Gastrocnemius medialis (tissue), 4 donors: Measurements from ENCODE around the gene PLGRKT. TPM values are rescaled to one million over a fixed set of nuclear protein-coding genes. Genes with fewer than 3 reads are reported as not detected.

Source experiments
- ATAC-seq, 2 donors: fragments of 150-250 bp; one replicate each; pipeline ENCODE4 v1.9.1; 2016
- DNase-seq, 2 donors: peaks; one replicate each; pipeline ENCODE4 v3.0.0-alpha.2; 2019
- H3K27ac ChIP-seq, 4 donors: fragments of 200-600 bp; sonication (generic); 1 replicate in 1 of 4; 2 replicates in 3 of 4; pipeline ENCODE4 v1.5.1; 2016 to 2018; ENCODE audit warnings: mild to moderate bottlenecking in 2 of 4, moderate library complexity in 1 of 4
- H3K27me3 ChIP-seq, 3 donors: fragments of 200-600 bp; sonication (generic) in 2 of 3; 1 replicate in 1 of 3; 2 replicates in 2 of 3; pipeline versions ENCODE4 v1.5.1 to v1.6.0; 2016 to 2019; ENCODE audit warnings: mild to moderate bottlenecking in 1 of 3, moderate library complexity in 1 of 3
- H3K36me3 ChIP-seq, 2 donors: fragments of 200-600 bp; sonication (generic) in 1 of 2; one replicate each; pipeline ENCODE4 v1.5.1; 2017 to 2018
- H3K4me1 ChIP-seq, 2 donors: fragments of 200-600 bp; sonication (generic) in 1 of 2; one replicate each; pipeline ENCODE4 v1.5.1; 2016 to 2017; ENCODE audit warnings: mild to moderate bottlenecking in 2 of 2
- H3K4me3 ChIP-seq, 4 donors: fragments of 200-600 bp; sonication (generic) in 3 of 4; 1 replicate in 1 of 4; 2 replicates in 3 of 4; pipeline ENCODE4 v1.5.1; 2016 to 2019; ENCODE audit warnings: mild to moderate bottlenecking in 2 of 4
- H3K9me3 ChIP-seq, 3 donors: fragments of 200-600 bp; sonication (generic) in 2 of 3; 1 replicate in 1 of 3; 2 replicates in 2 of 3; pipeline ENCODE4 v1.5.1; 2016 to 2019
- POLR2A ChIP-seq, 2 donors: fragments of 450-650 bp; IDR thresholded peaks; one replicate each; pipeline ENCODE4 v1.6.1; 2017; ENCODE audit warnings: antibody characterized with exemption in 2 of 2, mild to moderate bottlenecking in 2 of 2, moderate library complexity in 2 of 2
- in situ Hi-C, 4 donors: fragments of 200-750 bp; cut with MboI; loops; one replicate each; pipeline versions ENCODE4 v1.15.0 to v1.8.0; 2017; ENCODE audit warnings: low sequenced_read_pairs in 4 of 4
- intact Hi-C: fragments of 100-400 bp; cut with DNase I; formaldehyde crosslinking; loops from one replicate; pipeline ENCODE4 v1.15.1; 2023; ENCODE audit warnings: low total_unique reads
- total RNA-seq, 4 donors: library from RNA; depleted of rRNA; stranded (reverse); fragments of >200 nt; gene quantifications; one replicate each; pipeline versions ENCODE4 v1.1.0 to v1.2.3, GENCODE V29; 2016
- TF ChIP-seq, protein P1 (sequence below), 5 experiments: fragments of 450-650 bp in 3 of 5; fragments of 200-600 bp in 2 of 5; sonication (generic) in 2 of 5; IDR thresholded peaks in 4 of 5; conservative IDR thresholded peaks in 1 of 5; 1 replicate in 4 of 5; 2 replicates in 1 of 5; pipeline ENCODE4 v1.5.1; 2016 to 2019; ENCODE audit warnings: antibody characterized with exemption in 5 of 5, mild to moderate bottlenecking in 3 of 5, moderate library complexity in 3 of 5

Gene PLGRKT
- total RNA-seq, 4 donors from 2014 or later = 12.3 to 38.1 (median 15.1) TPM

DNA sequence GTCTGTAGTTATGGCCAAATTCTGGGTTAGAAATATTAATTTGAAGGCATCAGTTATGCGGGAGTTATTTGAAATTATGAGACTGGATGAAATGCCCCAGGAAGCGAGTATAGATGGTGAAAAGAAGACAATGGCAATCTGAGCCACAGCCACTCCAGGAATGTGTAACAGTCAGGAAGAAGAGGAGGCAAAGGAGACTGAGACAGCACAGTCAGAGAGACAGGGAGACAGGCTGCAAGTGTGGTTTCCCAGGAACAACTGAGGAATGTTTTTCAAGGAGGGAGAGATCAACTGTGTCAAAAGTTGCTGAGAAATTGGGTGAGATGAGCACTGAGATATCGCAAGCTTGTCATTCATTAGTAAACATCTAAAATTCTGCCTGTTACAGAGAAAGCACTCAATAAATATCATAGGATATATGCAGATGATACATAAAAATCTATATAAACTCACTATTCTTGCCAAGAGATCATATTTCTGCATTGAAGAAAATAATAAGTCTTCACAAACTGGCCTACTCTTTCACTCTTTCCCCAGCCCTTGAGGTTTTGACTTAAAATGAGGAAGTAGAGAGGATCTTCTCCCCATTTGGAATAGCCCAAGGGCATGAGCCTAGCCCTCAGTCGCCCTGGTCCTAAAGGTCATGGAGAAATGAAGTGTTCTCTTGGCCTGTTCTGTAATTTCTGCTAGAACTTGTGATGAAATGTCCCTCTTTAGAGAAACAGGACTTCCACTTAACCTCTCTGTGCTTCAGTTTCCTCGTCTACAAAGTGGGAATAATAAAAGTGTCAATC, 49.5 kb downstream of the PLGRKT start:
- ATAC-seq = no peak
- no peak overlapping the region for H3K4me3 ChIP-seq
- no peaks in the 10 kb centered on the region for H3K27me3 ChIP-seq
- in situ Hi-C loops (no loop called here), intact Hi-C loops (no loop called here)
- no peaks in the 10 kb centered on the region for H3K36me3 ChIP-seq
- no peak for TF ChIP-seq POLR2A (IDR thresholded peaks at IDR 0.05)
- TF ChIP-seq, protein P1, sequence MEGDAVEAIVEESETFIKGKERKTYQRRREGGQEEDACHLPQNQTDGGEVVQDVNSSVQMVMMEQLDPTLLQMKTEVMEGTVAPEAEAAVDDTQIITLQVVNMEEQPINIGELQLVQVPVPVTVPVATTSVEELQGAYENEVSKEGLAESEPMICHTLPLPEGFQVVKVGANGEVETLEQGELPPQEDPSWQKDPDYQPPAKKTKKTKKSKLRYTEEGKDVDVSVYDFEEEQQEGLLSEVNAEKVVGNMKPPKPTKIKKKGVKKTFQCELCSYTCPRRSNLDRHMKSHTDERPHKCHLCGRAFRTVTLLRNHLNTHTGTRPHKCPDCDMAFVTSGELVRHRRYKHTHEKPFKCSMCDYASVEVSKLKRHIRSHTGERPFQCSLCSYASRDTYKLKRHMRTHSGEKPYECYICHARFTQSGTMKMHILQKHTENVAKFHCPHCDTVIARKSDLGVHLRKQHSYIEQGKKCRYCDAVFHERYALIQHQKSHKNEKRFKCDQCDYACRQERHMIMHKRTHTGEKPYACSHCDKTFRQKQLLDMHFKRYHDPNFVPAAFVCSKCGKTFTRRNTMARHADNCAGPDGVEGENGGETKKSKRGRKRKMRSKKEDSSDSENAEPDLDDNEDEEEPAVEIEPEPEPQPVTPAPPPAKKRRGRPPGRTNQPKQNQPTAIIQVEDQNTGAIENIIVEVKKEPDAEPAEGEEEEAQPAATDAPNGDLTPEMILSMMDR (IDR thresholded peaks at IDR 0.05 in 4 of 5, conservative IDR thresholded peaks at IDR 0.05 in 1 of 5) = no peak
- no peak for DNase-seq
- H3K27ac ChIP-seq = no peak overlapping the region
- H3K4me1 ChIP-seq = peaks cover 0 to 2% of the 10 kb centered on the region in 2 donors
- no peaks in the 10 kb centered on the region for H3K9me3 ChIP-seq

DNA sequence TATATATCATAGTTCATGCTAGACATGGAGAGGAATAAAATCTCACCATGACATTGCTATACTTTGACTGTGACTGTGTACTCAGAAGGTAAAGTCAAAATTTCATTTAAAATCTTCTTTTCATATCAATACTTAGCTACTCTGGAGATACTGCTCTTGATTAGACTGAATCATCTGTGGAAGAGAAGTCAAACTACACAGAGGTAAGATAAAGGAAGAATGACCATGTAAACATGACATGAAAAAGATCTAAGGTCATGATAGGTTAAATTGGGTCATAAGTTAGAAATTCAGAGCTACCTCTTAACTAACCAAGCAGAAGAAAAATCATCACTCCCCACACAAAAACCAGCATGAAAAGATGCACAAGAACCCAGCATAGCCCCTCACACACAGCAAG, 53.3 kb downstream of the PLGRKT start:
- Histone ChIP-seq H3K4me3 (no peak overlapping the region), H3K4me1 (peaks cover 0 to 2% of the 10 kb centered on the region in 2 donors), H3K27me3 (no peaks in the 10 kb centered on the region), H3K27ac (no peak overlapping the region), H3K36me3 (no peaks in the 10 kb centered on the region), H3K9me3 (no peaks in the 10 kb centered on the region)
- no peak for TF ChIP-seq POLR2A (IDR thresholded peaks at IDR 0.05)
- TF ChIP-seq, protein P1 (IDR thresholded peaks at IDR 0.05 in 4 of 5, conservative IDR thresholded peaks at IDR 0.05 in 1 of 5) = no peak
- DNase-seq (no peak), ATAC-seq (no peak)
- intact Hi-C loops (no loop called here), in situ Hi-C loops (no loop called here)

DNA sequence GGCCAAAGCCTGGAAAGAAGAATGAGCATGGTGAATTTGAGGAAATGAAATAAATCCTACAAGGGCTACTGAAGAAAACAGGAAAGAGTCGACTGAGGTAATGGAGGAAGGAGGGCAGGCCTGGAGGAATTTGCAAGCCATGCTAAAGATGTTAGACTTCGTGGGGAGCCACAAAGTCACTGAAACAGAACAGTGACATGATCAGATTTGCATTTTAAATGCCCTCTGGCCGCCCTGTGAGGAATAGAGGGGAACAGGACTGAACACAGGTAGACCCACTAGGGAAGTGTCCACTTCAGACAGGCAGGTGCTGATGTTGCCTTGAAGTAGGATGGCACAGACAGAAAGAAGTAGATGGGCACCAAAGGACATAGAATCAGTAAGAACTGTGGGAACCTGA, 55.2 kb downstream of the PLGRKT start:
- no peaks in the 10 kb centered on the region for H3K9me3 ChIP-seq
- H3K27ac ChIP-seq = no peak overlapping the region
- H3K36me3 ChIP-seq = no peaks in the 10 kb centered on the region
- in situ Hi-C loops (no loop called here), intact Hi-C loops (no loop called here)
- DNase-seq (no peak), ATAC-seq (no peak)
- H3K27me3 ChIP-seq = no peaks in the 10 kb centered on the region
- TF ChIP-seq, protein P1 (IDR thresholded peaks at IDR 0.05 in 4 of 5, conservative IDR thresholded peaks at IDR 0.05 in 1 of 5) = no peak
- no peak for TF ChIP-seq POLR2A (IDR thresholded peaks at IDR 0.05)
- H3K4me1 ChIP-seq = peaks cover 0 to 2% of the 10 kb centered on the region in 2 donors
- no peak overlapping the region for H3K4me3 ChIP-seq

DNA sequence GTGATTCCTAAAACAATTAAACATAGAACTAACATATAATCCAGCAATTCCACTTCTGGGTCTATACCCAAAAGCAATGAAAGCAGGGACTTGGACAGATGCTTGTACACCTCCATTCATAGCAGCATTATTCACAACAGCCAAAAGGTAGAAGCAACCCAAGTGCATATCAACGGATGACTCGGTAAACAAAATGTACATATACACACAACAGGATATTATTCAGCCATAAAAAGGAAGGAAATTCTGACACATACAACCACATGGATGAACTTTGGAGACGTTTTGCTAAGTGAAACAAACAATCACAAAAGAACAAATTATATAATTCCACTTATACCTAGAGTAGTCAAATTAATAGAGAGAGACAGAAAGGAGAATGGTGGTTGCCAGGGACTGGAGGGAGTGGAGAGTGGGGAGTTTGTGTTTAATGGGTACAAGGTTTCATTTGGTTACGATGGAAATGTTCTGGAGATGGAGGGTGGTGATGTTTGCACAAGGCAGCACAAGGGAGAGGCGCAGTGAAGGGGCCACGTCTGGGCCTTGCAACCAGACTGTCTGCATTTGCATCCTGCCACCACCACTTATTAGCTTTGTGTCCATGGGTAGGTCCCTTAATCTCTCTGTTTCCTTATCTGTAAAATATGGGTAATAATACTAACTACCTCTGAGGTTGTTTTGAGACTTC, 61.8 kb downstream of the PLGRKT start:
- ATAC-seq (no peak), DNase-seq (no peak)
- Histone ChIP-seq H3K9me3 (no peaks in the 10 kb centered on the region), H3K4me1 (no peaks in the 10 kb centered on the region), H3K27me3 (no peaks in the 10 kb centered on the region), H3K4me3 (no peak overlapping the region), H3K27ac (no peak overlapping the region), H3K36me3 (no peaks in the 10 kb centered on the region)
- intact Hi-C loops = no loop called here
- in situ Hi-C loops = no loop called here
- TF ChIP-seq, protein P1 (IDR thresholded peaks at IDR 0.05 in 4 of 5, conservative IDR thresholded peaks at IDR 0.05 in 1 of 5) = no peak
- TF ChIP-seq POLR2A (IDR thresholded peaks at IDR 0.05) = no peak
